GM12892 (cell line): ENCODE results near the gene UGT2B15.

Experiments used
- POLR2A ChIP-seq: IDR thresholded peaks from 2 replicates; pipeline ENCODE4 v1.6.1; 2011; ENCODE audit warnings: low read depth, low read length, control low read depth
- TAF1 ChIP-seq: IDR thresholded peaks from 2 replicates; pipeline ENCODE4 v1.6.1; 2011; ENCODE audit warnings: low read depth, mild to moderate bottlenecking, control low read depth, low read length, borderline replicate concordance

GRCh38 chr4:68719075-68719473 is 48.6 kb upstream of the UGT2B15 start:
- TF ChIP-seq TAF1 (no peak), POLR2A (no peak)
